Measurements from ENCODE around the gene CD52. TPM values are rescaled to one million over a fixed set of nuclear protein-coding genes. Genes with fewer than 3 reads are reported as not detected.
"Not testable (repeated sequence)": the region's sequence is repeated elsewhere in the genome, so short reads cannot be mapped to it uniquely, and the experiment has no call there.

Gene CD52
- total RNA-seq, 2 experiments from 2014 or later, result 951 to 971 TPM

GRCh38 chr1:26296340-26297056, 21.3 kb upstream of the CD52 start:
- H3K4me3 Mint-ChIP-seq, result no peak overlapping the region
- peaks cover 16% of the 10 kb centered on the region for H3K4me1 Mint-ChIP-seq
- no peaks in the 10 kb centered on the region for H3K27me3 Mint-ChIP-seq
- H3K9me3 Mint-ChIP-seq (ENCODE audit: low read depth), result no peaks in the 10 kb centered on the region
- DNase-seq (no peak), ATAC-seq (no peak)
- no peak overlapping the region for H3K27ac Mint-ChIP-seq
- CTCF ChIA-PET, result interaction anchor here (1.1 to 28.6 kb wide), 2 partner anchors 11 to 12 kb away, joined by 5 to 1010 read pairs; partner anchors contain the start of gene SH3BGRL3
- peaks cover 2% of the 10 kb centered on the region for H3K36me3 Mint-ChIP-seq

- Mint-ChIP-seq H3K27ac (no peak overlapping the region), H3K27me3 (no peaks in the 10 kb centered on the region), H3K4me1 (peaks cover 10% of the 10 kb centered on the region), H3K9me3 (ENCODE audit: low read depth) (no peaks in the 10 kb centered on the region), H3K4me3 (no peak overlapping the region), H3K36me3 (peaks cover 2% of the 10 kb centered on the region)
- CTCF ChIA-PET, result interaction anchor here (1.1 to 28.6 kb wide), 3 partner anchors 10 to 63 kb away, joined by 3 to 1010 read pairs (median 5); partner anchors contain the start of genes CEP85 and SH3BGRL3
- DNase-seq, result no peak
- ATAC-seq, result no peak
These were observed 20.5 kb upstream of the CD52 start for GRCh38 chr1:26297057-26297790.

DNA sequence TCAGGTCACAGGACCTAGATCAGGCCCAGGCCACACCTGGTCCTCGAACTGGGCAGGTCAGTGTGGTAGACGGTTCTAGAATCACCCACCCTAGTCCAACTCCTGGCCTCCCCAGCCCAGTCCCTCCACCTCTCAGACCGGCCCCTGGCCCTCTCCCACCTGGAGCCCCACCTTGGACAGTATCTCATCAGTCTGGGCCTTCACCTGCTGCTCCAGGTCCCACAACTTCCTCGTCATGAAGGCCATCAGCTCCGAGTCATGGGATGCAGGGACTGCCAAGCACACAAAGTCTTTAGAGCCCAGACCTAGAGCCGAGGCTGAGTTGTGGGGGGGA, 20.0 kb upstream of the CD52 start:
- no peak for ATAC-seq
- H3K27ac Mint-ChIP-seq, result no peak overlapping the region
- DNase-seq, result no peak

GRCh38 chr1:26300578-26301275, 17.0 kb upstream of the CD52 start:
- Mint-ChIP-seq H3K27me3 (no peaks in the 10 kb centered on the region), H3K4me1 (peaks cover 17% of the 10 kb centered on the region), H3K36me3 (no peaks in the 10 kb centered on the region), H3K27ac (peak overlapping the region; percentile 29), H3K4me3 (no peak overlapping the region), H3K9me3 (ENCODE audit: low read depth) (no peaks in the 10 kb centered on the region)
- CTCF ChIA-PET, result interaction anchor here (0.6 to 28.6 kb wide), 4 partner anchors 17 to 91 kb away, joined by 3 to 1010 read pairs (median 5); partner anchors contain the start of gene SH3BGRL3
- no peak for ATAC-seq
- no peak for DNase-seq

More for the DNA sequence above, 20.0 kb upstream of the CD52 start:
- CTCF ChIA-PET, result interaction anchor here (1.5 to 28.6 kb wide), 2 partner anchors 14 to 63 kb away, joined by 3 to 1010 read pairs; partner anchors contain the start of genes CEP85 and SH3BGRL3
- H3K9me3 Mint-ChIP-seq (ENCODE audit: low read depth), result no peaks in the 10 kb centered on the region
- no peak overlapping the region for H3K4me3 Mint-ChIP-seq
- H3K36me3 Mint-ChIP-seq, result peaks cover 2% of the 10 kb centered on the region
- peaks cover 10% of the 10 kb centered on the region for H3K4me1 Mint-ChIP-seq
- no peaks in the 10 kb centered on the region for H3K27me3 Mint-ChIP-seq

DNA sequence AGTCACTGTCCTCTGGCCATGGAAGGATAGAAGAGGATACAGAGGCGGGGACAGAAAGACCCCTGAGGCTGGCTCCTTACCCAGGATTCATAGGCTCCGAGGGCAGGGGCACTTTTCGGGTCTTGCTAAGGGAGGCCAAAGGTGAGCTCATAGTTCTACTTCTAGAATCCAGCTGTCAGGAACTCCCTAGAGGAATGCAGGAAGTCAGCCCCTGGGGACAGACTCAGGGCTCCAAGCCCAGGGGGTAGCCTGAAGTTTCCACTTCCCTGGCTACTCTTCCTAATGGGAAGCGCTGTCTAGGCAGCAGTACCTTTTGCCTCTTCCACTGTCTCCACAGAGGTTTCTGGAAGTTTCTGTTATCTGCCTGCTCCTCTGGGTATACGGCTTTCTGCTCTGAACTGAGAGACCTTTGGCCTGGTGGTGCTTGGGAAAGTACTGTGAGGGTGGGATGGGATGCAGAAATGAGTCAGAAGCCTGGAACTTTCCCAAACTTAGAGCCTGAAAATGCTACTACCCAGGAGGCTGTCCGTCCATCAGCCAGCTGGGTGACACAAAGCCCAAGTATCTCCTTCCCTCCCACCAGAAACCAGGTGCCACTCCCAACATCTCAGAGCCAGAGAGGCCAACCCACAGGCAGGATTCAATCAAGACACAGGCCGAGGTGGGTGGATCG, 14.9 kb upstream of the CD52 start:
- H3K4me3 Mint-ChIP-seq, result no peak overlapping the region

DNA sequence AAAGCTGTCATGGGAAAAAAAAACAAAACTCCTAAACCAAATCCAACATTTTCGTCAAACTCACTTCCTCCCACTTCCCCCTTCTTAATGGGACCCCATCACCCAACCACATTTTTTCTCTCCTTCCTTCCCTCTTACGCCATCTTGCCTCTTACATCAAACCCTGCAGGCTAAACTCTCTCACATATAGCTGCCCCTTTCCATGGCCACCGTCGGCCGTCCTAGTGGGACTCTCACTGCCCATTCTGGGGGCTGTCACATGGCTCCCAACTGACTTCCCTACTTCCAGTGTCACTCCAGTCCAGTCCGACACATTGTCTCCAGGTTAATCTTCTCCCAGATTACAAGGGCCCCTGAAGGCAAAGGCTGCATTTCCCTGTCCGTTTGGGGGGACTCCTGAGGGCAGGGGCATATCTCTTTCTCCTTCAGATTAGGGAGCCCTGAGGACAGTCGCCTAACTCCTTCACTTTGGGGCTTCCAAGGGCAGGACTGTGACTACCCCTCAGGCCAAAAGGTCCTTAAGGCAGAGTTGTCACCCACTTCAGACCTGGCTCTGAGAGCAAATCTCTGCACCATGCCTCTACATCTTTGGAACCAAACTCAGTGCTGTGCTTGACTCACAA, 12.0 kb upstream of the CD52 start:
- CTCF ChIA-PET, result interaction anchor here (0.8 to 28.6 kb wide), 7 partner anchors 10 to 126 kb away, joined by 3 to 1010 read pairs (median 4); partner anchors contain the start of genes CEP85, DHDDS and SH3BGRL3
- peak overlapping the region; percentile 86 for H3K4me3 Mint-ChIP-seq
- DNase-seq (no peak), ATAC-seq (no peak)
- no peaks in the 10 kb centered on the region for H3K36me3 Mint-ChIP-seq
- no peaks in the 10 kb centered on the region for H3K27me3 Mint-ChIP-seq
- H3K27ac Mint-ChIP-seq, result peak overlapping the region; percentile 89
- peaks cover 35% of the 10 kb centered on the region for H3K4me1 Mint-ChIP-seq
- H3K9me3 Mint-ChIP-seq (ENCODE audit: low read depth), result no peaks in the 10 kb centered on the region

More for the DNA sequence above, 14.9 kb upstream of the CD52 start:
- peaks cover 35% of the 10 kb centered on the region for H3K4me1 Mint-ChIP-seq
- DNase-seq, result no peak
- H3K27me3 Mint-ChIP-seq, result no peaks in the 10 kb centered on the region
- no peaks in the 10 kb centered on the region for H3K36me3 Mint-ChIP-seq
- CTCF ChIA-PET, result interaction anchor here (0.7 to 28.6 kb wide), 4 partner anchors 15 to 90 kb away, joined by 3 to 1010 read pairs (median 4); partner anchors contain the start of genes CD52 and SH3BGRL3
- no peaks in the 10 kb centered on the region for H3K9me3 Mint-ChIP-seq (ENCODE audit: low read depth)
- H3K27ac Mint-ChIP-seq, result no peak overlapping the region
- ATAC-seq, result no peak

DNA sequence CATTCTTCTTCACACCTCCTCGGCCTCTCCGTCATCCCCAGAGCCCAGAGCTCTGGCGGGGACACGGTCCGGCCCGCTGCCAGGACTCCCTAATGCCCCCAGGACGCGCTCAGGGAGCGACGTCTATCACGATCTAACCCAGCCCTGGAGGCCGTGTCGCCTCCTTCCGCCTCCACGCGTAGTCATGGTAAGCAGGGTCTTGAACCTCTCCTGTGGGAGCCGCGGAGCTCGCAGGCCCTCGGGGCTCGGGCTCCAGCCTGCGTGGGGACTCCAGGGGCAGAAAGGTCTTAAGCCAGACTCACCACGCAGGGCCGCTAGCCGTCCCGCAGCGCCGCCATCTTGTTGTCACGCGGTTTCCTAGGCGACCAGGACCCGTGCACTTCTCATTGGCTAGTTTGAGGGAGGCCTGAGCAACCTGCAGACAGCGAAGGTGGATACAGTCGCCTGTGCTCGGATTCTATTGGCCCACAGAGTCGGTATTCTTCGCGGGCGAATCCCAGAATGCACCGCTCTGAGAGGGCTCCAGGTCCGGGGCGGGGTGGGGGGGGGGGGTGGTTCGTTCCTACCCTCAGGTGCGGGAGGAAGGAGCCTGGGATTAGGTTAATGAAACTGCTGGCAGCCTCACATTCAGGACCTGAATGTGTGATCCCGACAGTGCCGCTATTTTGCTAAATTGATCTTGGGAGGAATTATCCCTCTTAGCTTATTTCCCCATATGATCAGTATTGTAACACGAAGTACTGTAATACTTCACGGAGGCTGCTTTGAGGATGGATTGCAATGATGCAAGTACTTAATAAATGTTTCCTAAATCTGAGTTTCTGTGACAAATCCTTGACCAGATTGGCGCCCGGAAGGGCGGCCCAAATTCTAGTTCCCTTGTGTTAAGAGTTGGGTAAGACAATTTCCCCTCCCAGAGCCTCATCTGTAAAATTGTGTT, 11.2 kb upstream of the CD52 start, which contains the start of gene UBXN11:
UBXN11 (minus strand) TSS at position 347 of the 940 bp plus-strand sequence. CDS start 3,753 bp downstream, outside the sequence.
- H3K9me3 Mint-ChIP-seq (ENCODE audit: low read depth), result no peaks in the 10 kb centered on the region
- ATAC-seq, result peak; percentile 99
- no peaks in the 10 kb centered on the region for H3K27me3 Mint-ChIP-seq
- peak within 1 kb of the TSS; percentile 91 for H3K27ac Mint-ChIP-seq
- CTCF ChIA-PET, result interaction anchor here (1.1 to 28.6 kb wide), 8 partner anchors 9 to 126 kb away, joined by 3 to 1010 read pairs (median 8); partner anchors contain the start of genes CD52, CEP85, DHDDS and SH3BGRL3
- peak; percentile 98 for DNase-seq
- peak within 1 kb of the TSS; percentile 86 for H3K4me3 Mint-ChIP-seq
- H3K4me1 Mint-ChIP-seq, result peaks cover 33% of the 10 kb centered on the region
- H3K36me3 Mint-ChIP-seq, result no peaks in the 10 kb centered on the region

DNA sequence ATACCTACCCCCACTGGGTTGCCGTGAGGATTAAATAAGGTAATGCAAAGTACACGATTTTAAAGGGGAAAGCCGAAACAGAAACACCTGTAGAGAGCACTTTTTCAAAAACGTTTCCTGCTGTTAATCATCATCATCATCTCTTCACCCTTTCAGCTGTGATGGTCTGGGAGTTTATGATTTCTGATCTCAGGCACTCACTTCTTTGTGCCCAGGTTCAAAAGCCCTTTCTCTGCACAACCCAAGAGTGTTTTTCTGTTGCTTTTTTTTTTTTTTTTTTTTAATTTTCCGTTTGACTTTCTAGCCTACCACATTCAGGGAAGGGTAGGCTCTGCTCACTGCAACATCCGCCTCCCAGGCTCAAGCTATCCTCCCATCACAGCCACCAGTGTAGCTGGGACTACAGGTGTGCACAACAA, 10.4 kb upstream of the CD52 start:
- H3K9me3 Mint-ChIP-seq (ENCODE audit: low read depth), result no peaks in the 10 kb centered on the region
- H3K4me1 Mint-ChIP-seq, result peaks cover 38% of the 10 kb centered on the region
- H3K27me3 Mint-ChIP-seq, result no peaks in the 10 kb centered on the region
- H3K27ac Mint-ChIP-seq, result peak overlapping the region; percentile 91
- ATAC-seq (no peak), DNase-seq (no peak)
- CTCF ChIA-PET, result interaction anchor here (1.3 to 28.6 kb wide), 5 partner anchors 8 to 23 kb away, joined by 5 to 1010 read pairs (median 26); partner anchors contain the start of genes CD52 and SH3BGRL3
- H3K4me3 Mint-ChIP-seq, result peak overlapping the region; percentile 86
- no peaks in the 10 kb centered on the region for H3K36me3 Mint-ChIP-seq

DNA sequence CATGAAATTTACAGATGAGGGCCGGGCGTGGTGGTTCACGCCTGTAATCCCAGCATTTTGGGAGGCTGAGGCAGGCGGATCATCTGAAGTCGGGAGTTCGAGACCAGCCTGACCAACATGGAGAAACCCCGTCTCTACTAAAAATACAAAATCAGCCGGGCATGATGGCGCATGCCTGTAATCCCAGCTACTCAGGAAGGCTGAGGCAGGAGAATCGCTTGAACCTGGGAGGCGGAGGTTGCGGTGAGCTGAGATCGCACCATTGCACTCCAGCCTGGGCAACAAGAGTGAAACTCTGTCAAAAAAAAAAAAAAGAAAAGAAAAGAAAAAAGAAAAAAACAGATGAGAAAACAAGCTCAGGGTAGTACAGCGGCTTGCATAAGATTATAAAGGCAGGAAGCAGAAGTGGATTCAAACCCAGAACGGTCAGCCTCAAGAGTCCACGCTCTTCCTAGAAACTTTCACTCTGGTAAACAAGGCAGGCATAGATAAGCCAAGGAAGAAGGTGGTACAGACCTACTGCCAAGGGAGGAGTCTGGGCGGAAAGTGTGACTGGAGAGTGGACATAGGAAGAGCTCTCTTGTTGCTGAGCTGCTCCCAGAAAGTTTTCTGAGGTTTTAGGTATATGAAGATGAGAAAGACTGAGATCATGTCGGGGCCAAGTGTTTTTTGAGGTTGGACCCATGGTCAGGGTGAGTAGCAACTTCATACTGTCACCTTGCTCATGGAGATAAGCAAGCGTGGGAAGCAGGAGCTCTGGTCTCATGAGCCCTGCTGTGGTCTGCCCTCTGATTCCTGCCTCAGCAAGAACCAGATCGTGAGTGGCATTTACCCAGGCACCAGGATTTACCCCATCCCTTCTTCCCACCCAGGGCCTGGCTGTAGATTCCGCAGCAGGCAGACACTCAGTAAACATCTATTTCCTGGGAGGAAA, 9.5 kb upstream of the CD52 start:
- not testable (repeated sequence) for H3K9me3 Mint-ChIP-seq (ENCODE audit: low read depth); ATAC-seq; H3K27me3 Mint-ChIP-seq; H3K36me3 Mint-ChIP-seq; DNase-seq
- H3K27ac Mint-ChIP-seq, result peak overlapping the region; percentile 91
- CTCF ChIA-PET, result interaction anchor here (1.1 to 28.6 kb wide), 5 partner anchors 10 to 450 kb away, joined by 3 to 1010 read pairs (median 26); partner anchors contain the start of genes CD52 and SH3BGRL3
- H3K4me1 Mint-ChIP-seq, result peaks cover 42% of the 10 kb centered on the region
- peak overlapping the region; percentile 7 for H3K4me3 Mint-ChIP-seq

GRCh38 chr1:26314501-26314900, 3.3 kb upstream of the CD52 start:
- ATAC-seq (no peak), DNase-seq (no peak)
- Mint-ChIP-seq H3K4me3 (no peak overlapping the region), H3K4me1 (peaks cover 53% of the 10 kb centered on the region), H3K27me3 (no peaks in the 10 kb centered on the region), H3K27ac (peak overlapping the region; percentile 58), H3K9me3 (ENCODE audit: low read depth) (no peaks in the 10 kb centered on the region), H3K36me3 (peaks cover 18% of the 10 kb centered on the region)
- CTCF ChIA-PET, result interaction anchor here (1.1 to 28.6 kb wide), 10 partner anchors 8 to 169 kb away, joined by 3 to 1010 read pairs (median 6); partner anchors contain the start of genes CEP85, SH3BGRL3 and UBXN11
